Measurements from ENCODE around the gene WDR86. TPM values are rescaled to one million over a fixed set of nuclear protein-coding genes. Genes with fewer than 3 reads are reported as not detected.

Gene WDR86
- total RNA-seq, 1 experiment from 2014 or later: 0.86 TPM

DNA sequence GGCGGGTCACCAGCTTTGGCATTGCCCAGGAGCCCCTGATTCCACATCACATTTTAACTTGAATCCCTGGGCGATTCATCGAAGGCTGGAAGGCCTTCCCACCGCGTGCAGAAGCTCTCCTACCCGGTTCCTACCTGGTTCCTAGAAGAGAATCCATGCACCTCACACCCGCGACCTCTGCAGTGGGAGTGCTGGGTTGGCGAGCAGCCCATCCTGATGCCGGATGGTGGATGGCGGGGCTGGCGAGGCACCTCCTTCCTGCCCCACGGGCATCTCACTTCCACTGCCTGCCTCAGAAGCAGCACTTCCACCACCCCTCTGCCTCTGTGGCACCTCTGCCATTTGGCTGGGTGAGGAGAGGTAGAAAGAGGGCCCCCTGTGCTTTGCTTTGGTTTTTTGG, 36.2 kb downstream of the WDR86 start:
- ChIA-PET CTCF (no interaction called here), POLR2A (ENCODE audit: low non-redundant PET) (no interaction called here)
- TF ChIP-seq, protein P1, sequence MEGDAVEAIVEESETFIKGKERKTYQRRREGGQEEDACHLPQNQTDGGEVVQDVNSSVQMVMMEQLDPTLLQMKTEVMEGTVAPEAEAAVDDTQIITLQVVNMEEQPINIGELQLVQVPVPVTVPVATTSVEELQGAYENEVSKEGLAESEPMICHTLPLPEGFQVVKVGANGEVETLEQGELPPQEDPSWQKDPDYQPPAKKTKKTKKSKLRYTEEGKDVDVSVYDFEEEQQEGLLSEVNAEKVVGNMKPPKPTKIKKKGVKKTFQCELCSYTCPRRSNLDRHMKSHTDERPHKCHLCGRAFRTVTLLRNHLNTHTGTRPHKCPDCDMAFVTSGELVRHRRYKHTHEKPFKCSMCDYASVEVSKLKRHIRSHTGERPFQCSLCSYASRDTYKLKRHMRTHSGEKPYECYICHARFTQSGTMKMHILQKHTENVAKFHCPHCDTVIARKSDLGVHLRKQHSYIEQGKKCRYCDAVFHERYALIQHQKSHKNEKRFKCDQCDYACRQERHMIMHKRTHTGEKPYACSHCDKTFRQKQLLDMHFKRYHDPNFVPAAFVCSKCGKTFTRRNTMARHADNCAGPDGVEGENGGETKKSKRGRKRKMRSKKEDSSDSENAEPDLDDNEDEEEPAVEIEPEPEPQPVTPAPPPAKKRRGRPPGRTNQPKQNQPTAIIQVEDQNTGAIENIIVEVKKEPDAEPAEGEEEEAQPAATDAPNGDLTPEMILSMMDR (conservative IDR thresholded peaks at IDR 0.05; ENCODE audit: low read depth, low read length): no peak
- no peak for TF ChIP-seq EZH2 (IDR thresholded peaks at IDR 0.05; ENCODE audit: borderline replicate concordance, low read depth, low read length, poor library complexity, severe bottlenecking)
- Histone ChIP-seq H3K4me1 (ENCODE audit: insufficient read depth, low read length, poor library complexity, severe bottlenecking) (no peaks in the 10 kb centered on the region), H3K36me3 (ENCODE audit: insufficient read depth, low read length, poor library complexity, severe bottlenecking) (no peaks in the 10 kb centered on the region), H3K4me3 (ENCODE audit: low read depth, low read length, poor library complexity, severe bottlenecking) (no peak overlapping the region), H3K27ac (ENCODE audit: low read depth, low read length, poor library complexity, severe bottlenecking) (no peak overlapping the region), H3K9me3 (ENCODE audit: low read depth, low read length, poor library complexity, severe bottlenecking) (no peaks in the 10 kb centered on the region), H3K27me3 (replicated peaks; ENCODE audit: insufficient read depth, low read depth, low read length, poor library complexity) (no peaks in the 10 kb centered on the region)
- no peak for DNase-seq (ENCODE audit: low spot score)
- intact Hi-C loops (cut with micrococcal nuclease; ENCODE audit: unreplicated experiment): no loop called here
- no TSS peak for BruUV-seq (replicated peaks)

GRCh38 chr7:151372612-151373265, 37.1 kb downstream of the WDR86 start:
- TF ChIP-seq EZH2 (IDR thresholded peaks at IDR 0.05; ENCODE audit: borderline replicate concordance, low read depth, low read length, poor library complexity, severe bottlenecking): no peak
- TF ChIP-seq, protein P1 (conservative IDR thresholded peaks at IDR 0.05; ENCODE audit: low read depth, low read length): no peak
- BruUV-seq (replicated peaks): no TSS peak
- DNase-seq (ENCODE audit: low spot score): no peak
- H3K9me3 ChIP-seq (ENCODE audit: low read depth, low read length, poor library complexity, severe bottlenecking): no peaks in the 10 kb centered on the region
- intact Hi-C loops (cut with micrococcal nuclease; ENCODE audit: unreplicated experiment): no loop called here
- ChIA-PET CTCF (no interaction called here), POLR2A (ENCODE audit: low non-redundant PET) (no interaction called here)
- no peak overlapping the region for H3K4me3 ChIP-seq (ENCODE audit: low read depth, low read length, poor library complexity, severe bottlenecking)
- H3K27me3 ChIP-seq (replicated peaks; ENCODE audit: insufficient read depth, low read depth, low read length, poor library complexity): no peaks in the 10 kb centered on the region
- H3K27ac ChIP-seq (ENCODE audit: low read depth, low read length, poor library complexity, severe bottlenecking): no peak overlapping the region
- no peaks in the 10 kb centered on the region for H3K4me1 ChIP-seq (ENCODE audit: insufficient read depth, low read length, poor library complexity, severe bottlenecking)
- H3K36me3 ChIP-seq (ENCODE audit: insufficient read depth, low read length, poor library complexity, severe bottlenecking): no peaks in the 10 kb centered on the region

DNA sequence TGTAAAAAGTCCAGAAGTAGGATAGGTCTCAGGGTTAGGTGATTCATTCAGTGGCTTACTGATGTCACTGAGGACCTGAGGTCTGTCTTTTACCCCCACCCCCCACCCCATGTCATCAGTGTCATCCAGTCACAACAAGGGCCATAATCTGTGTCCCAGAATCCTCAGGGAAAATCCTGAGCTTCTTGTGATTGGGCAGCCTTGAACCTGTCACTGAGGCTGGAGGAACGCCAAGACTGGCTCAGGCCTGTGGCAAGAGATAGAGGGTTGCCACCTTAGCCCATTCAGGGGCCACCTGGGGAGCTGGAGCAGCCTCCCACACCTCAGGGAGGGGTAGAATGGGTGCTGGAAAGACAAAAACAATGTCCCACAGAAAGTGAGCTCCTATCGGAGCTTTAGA, 38.6 kb downstream of the WDR86 start:
- no TSS peak for BruUV-seq (replicated peaks)
- Histone ChIP-seq H3K27ac (ENCODE audit: low read depth, low read length, poor library complexity, severe bottlenecking) (no peak overlapping the region), H3K27me3 (replicated peaks; ENCODE audit: insufficient read depth, low read depth, low read length, poor library complexity) (no peaks in the 10 kb centered on the region), H3K9me3 (ENCODE audit: low read depth, low read length, poor library complexity, severe bottlenecking) (no peaks in the 10 kb centered on the region), H3K4me3 (ENCODE audit: low read depth, low read length, poor library complexity, severe bottlenecking) (no peak overlapping the region), H3K36me3 (ENCODE audit: insufficient read depth, low read length, poor library complexity, severe bottlenecking) (no peaks in the 10 kb centered on the region), H3K4me1 (ENCODE audit: insufficient read depth, low read length, poor library complexity, severe bottlenecking) (no peaks in the 10 kb centered on the region)
- DNase-seq (ENCODE audit: low spot score): no peak
- ChIA-PET POLR2A (ENCODE audit: low non-redundant PET) (interaction anchor here (0.6 to 0.7 kb wide), 2 partner anchors 40 to 144 kb away, joined by 3 read pairs; no protein-coding TSS in a partner anchor), CTCF (interaction anchor here (0.6 kb wide), 1 partner anchor 20 kb away, joined by 4 read pairs; no protein-coding TSS in a partner anchor)
- TF ChIP-seq, protein P1 (conservative IDR thresholded peaks at IDR 0.05; ENCODE audit: low read depth, low read length): no peak
- TF ChIP-seq EZH2 (IDR thresholded peaks at IDR 0.05; ENCODE audit: borderline replicate concordance, low read depth, low read length, poor library complexity, severe bottlenecking): no peak
- intact Hi-C loops (cut with micrococcal nuclease; ENCODE audit: unreplicated experiment): no loop called here

Data from A673 (cell line).